HepG2 (cell line): ENCODE measurements around the gene CIB2. TPM values are rescaled to one million over a fixed set of nuclear protein-coding genes. Genes with fewer than 3 reads are reported as not detected.

Experiments used
- ATAC-seq: fragments of 200-7000 bp; cut with Tn5 transposase; 3 replicates; pipeline ENCODE4 v1.9.1; 2020; ENCODE audit warnings: mild to moderate bottlenecking, moderate library complexity
- BruUV-seq: library from RNA; stranded (reverse); fragments of 400-500 nt; replicated peaks from 2 replicates; lab custom pipeline; 2021; lab: Mats Ljungman, UMichigan
- CTCF ChIA-PET: fragments of 300-600 bp; formaldehyde crosslinking; extraction: SDS; loops from one replicate; lab custom pipeline; 2021; ENCODE audit warnings: low total read pairs, inconsistent platforms, low intra/inter-chr PET ratio; lab: Yijun Ruan, JAX
- POLR2A ChIA-PET: fragments of 350-600 bp; sonication (Branson Sonifier 250); formaldehyde crosslinking; loops from one replicate; lab custom pipeline; 2020; ENCODE audit warnings: antibody characterized with exemption, inconsistent platforms; lab: Yijun Ruan, JAX
- DNase-seq: peaks from one replicate; pipeline ENCODE4 v3.0.0-alpha.2; 2015; ENCODE audit warnings: low spot score
- FAIRE-seq: peaks from 3 replicates; lab custom pipeline; 2011; peaks lifted over from hg19 to GRCh38; lab: Jason Lieb, UNC
- H2AFZ ChIP-seq: one replicate; pipeline ENCODE4 v1.6.1; 2011; ENCODE audit warnings: low read length, inconsistent platforms
- H3K27ac ChIP-seq: fragments of 300-600 bp; 3 replicates; pipeline ENCODE4 v1.8.0; 2011; ENCODE audit warnings: mixed run types, mild to moderate bottlenecking, mixed read lengths, low read length, inconsistent platforms; ENCODE audit not compliant: insufficient read depth; ENCODE audit errors: extremely low read length
- H3K27me3 ChIP-seq, 2 experiments: fragments of 200-600 bp in 1 of 2; 2 replicates in 1 of 2; 3 replicates in 1 of 2; pipeline versions ENCODE4 v1.6.0 to v1.8.0; 2011; ENCODE audit warnings: low read length in 2 of 2, mild to moderate bottlenecking in 2 of 2, moderate library complexity in 2 of 2, inconsistent platforms in 1 of 2; ENCODE audit not compliant: insufficient read depth in 2 of 2, control insufficient read depth in 1 of 2
- H3K36me3 ChIP-seq, 2 experiments: fragments of 200-600 bp in 1 of 2; replicated peaks in 1 of 2; 2 replicates in 1 of 2; 3 replicates in 1 of 2; pipeline versions ENCODE4 v1.5.1 to v1.8.0; 2011; ENCODE audit warnings: low read length in 2 of 2, inconsistent platforms in 1 of 2; ENCODE audit not compliant: insufficient read depth in 2 of 2, control insufficient read depth in 1 of 2
- H3K4me1 ChIP-seq: 2 replicates; pipeline ENCODE4 v1.5.1; 2012; ENCODE audit warnings: low read length, inconsistent platforms; ENCODE audit not compliant: insufficient read depth
- H3K4me2 ChIP-seq: 2 replicates; pipeline ENCODE4 v1.6.0; 2011; ENCODE audit warnings: low read depth, low read length, inconsistent platforms
- H3K4me3 ChIP-seq, 3 experiments: fragments of 200-600 bp in 1 of 3; sonication (generic), shearing (Covaris generic) in 1 of 3; replicated peaks in 1 of 3; 2 replicates each; pipeline ENCODE4 v1.5.1; 2011 to 2016; ENCODE audit warnings: low read length in 3 of 3, inconsistent platforms in 2 of 3, low read depth in 2 of 3, mild to moderate bottlenecking in 2 of 3, control low read depth in 1 of 3, mixed read lengths in 1 of 3; ENCODE audit not compliant: insufficient read depth in 1 of 3
- H3K79me2 ChIP-seq: one replicate; pipeline ENCODE4 v1.6.1; 2011; ENCODE audit warnings: low read length, inconsistent platforms; ENCODE audit not compliant: insufficient read depth
- H3K9ac ChIP-seq: 2 replicates; pipeline ENCODE4 v1.6.0; 2011; ENCODE audit warnings: mild to moderate bottlenecking, low read depth, low read length, inconsistent platforms; ENCODE audit not compliant: insufficient read depth
- H3K9me3 ChIP-seq: 2 replicates; pipeline ENCODE4 v1.5.1; 2012; ENCODE audit warnings: mild to moderate bottlenecking, low read length
- H4K20me1 ChIP-seq: 2 replicates; pipeline ENCODE4 v1.6.0; 2011; ENCODE audit warnings: inconsistent platforms, mild to moderate bottlenecking, low read length, moderate library complexity; ENCODE audit not compliant: insufficient read depth
- CCDC6 ChIP-seq: sonication (generic); formaldehyde crosslinking; IDR thresholded peaks from 2 replicates; pipeline ENCODE4 v1.8.1; 2022; ENCODE audit warnings: mild to moderate bottlenecking, missing genetic modification reagents, moderate library complexity
- ELF3 ChIP-seq: IDR thresholded peaks from 2 replicates; pipeline ENCODE4 v1.6.1; 2016; ENCODE audit warnings: missing genetic modification reagents, missing compliant biosample characterization
- EZH2 ChIP-seq: conservative IDR thresholded peaks from 2 replicates; pipeline ENCODE4 v1.6.1; 2012; ENCODE audit warnings: mild to moderate bottlenecking, low read depth, low read length, moderate library complexity
- FOSL2 ChIP-seq: sonication (generic); formaldehyde crosslinking; IDR thresholded peaks from 2 replicates; pipeline ENCODE4 v1.4.0; 2020; ENCODE audit warnings: missing genetic modification reagents
- HNF4G ChIP-seq, 2 experiments: sonication (generic) in 1 of 2; formaldehyde crosslinking in 1 of 2; IDR thresholded peaks; 2 replicates each; pipeline versions ENCODE4 v1.4.0 to v1.6.1; 2011 to 2020; ENCODE audit warnings: borderline replicate concordance in 2 of 2, low read depth in 2 of 2, mild to moderate bottlenecking in 2 of 2, low read length in 1 of 2, missing genetic modification reagents in 1 of 2, moderate library complexity in 1 of 2
- LRRFIP1 ChIP-seq: sonication (generic); formaldehyde crosslinking; conservative IDR thresholded peaks from 2 replicates; pipeline ENCODE4 v1.4.0; 2020; ENCODE audit warnings: missing genetic modification reagents
- PHF21A ChIP-seq: sonication (generic); formaldehyde crosslinking; IDR thresholded peaks from 2 replicates; pipeline ENCODE4 v1.5.0; 2020; ENCODE audit warnings: mild to moderate bottlenecking, missing genetic modification reagents
- PHF5A ChIP-seq: IDR thresholded peaks from one replicate; pipeline ENCODE4 v1.6.1; 2018; ENCODE audit warnings: low read depth, missing genetic modification reagents; ENCODE audit not compliant: unreplicated experiment
- RFXANK ChIP-seq: IDR thresholded peaks from 2 replicates; pipeline ENCODE4 v1.6.1; 2016
- RNF2 ChIP-seq: fragments of 450-650 bp; conservative IDR thresholded peaks from 2 replicates; pipeline ENCODE4 v1.6.1; 2016; ENCODE audit warnings: low read depth
- ZFP37 ChIP-seq: sonication (generic); formaldehyde crosslinking; IDR thresholded peaks from 2 replicates; pipeline ENCODE4 v1.4.0; 2020; ENCODE audit warnings: missing genetic modification reagents, borderline replicate concordance
- ZFP82 ChIP-seq: sonication (generic); formaldehyde crosslinking; IDR thresholded peaks from 2 replicates; pipeline ENCODE4 v1.5.1; 2020; ENCODE audit warnings: mild to moderate bottlenecking, missing genetic modification reagents, borderline replicate concordance
- ZNF296 ChIP-seq: sonication (generic); formaldehyde crosslinking; conservative IDR thresholded peaks from 2 replicates; pipeline ENCODE4 v1.5.0; 2020; ENCODE audit warnings: mild to moderate bottlenecking, missing genetic modification reagents
- ZNF3 ChIP-seq: IDR thresholded peaks from 2 replicates; pipeline ENCODE4 v1.7.0; 2017; ENCODE audit warnings: inconsistent platforms
- ZNF577 ChIP-seq: sonication (generic); formaldehyde crosslinking; IDR thresholded peaks from 2 replicates; pipeline ENCODE4 v1.4.0; 2020; ENCODE audit warnings: mild to moderate bottlenecking, low read depth, missing genetic modification reagents, borderline replicate concordance
- ZNF598 ChIP-seq: sonication (generic); formaldehyde crosslinking; IDR thresholded peaks from 2 replicates; pipeline ENCODE4 v1.5.1; 2020; ENCODE audit warnings: mild to moderate bottlenecking, missing genetic modification reagents, borderline replicate concordance
- ZNF607 ChIP-seq: sonication (generic); formaldehyde crosslinking; IDR thresholded peaks from 2 replicates; pipeline ENCODE4 v1.5.1; 2020; ENCODE audit warnings: missing genetic modification reagents, mild to moderate bottlenecking, borderline replicate concordance
- ZNF614 ChIP-seq: IDR thresholded peaks from 2 replicates; pipeline ENCODE4 v1.6.1; 2018; ENCODE audit warnings: missing biosample characterization, missing genetic modification reagents, inconsistent platforms, borderline replicate concordance
- ZNF616 ChIP-seq: sonication (generic); formaldehyde crosslinking; IDR thresholded peaks from 2 replicates; pipeline ENCODE4 v1.5.0; 2020; ENCODE audit warnings: low read depth, mild to moderate bottlenecking, missing genetic modification reagents
- ZNF629 ChIP-seq: sonication (generic); formaldehyde crosslinking; conservative IDR thresholded peaks from 2 replicates; pipeline ENCODE4 v1.5.0; 2020; ENCODE audit warnings: missing genetic modification reagents
- WGBS: methylation state at CpG from one replicate; pipeline ENCODE4 v1.1.6; 2017; ENCODE audit warnings: low lambda C conversion rate; 5-methylcytosine and 5-hydroxymethylcytosine counted together
- in situ Hi-C: cut with HindIII; loops from 2 replicates; pipeline ENCODE4 v1.10.0; 2017; ENCODE audit warnings: low pct_unique_long_range_greater_than_20kb; ENCODE audit not compliant: extremely low pct_ligation_motif_present
- intact Hi-C: fragments of 100-400 bp; cut with micrococcal nuclease; formaldehyde crosslinking; loops from one replicate; pipeline ENCODE4 v1.10.0; 2022; ENCODE audit not compliant: unreplicated experiment
- polyA plus RNA-seq, 8 experiments: library from polyadenylated mRNA; depleted of rRNA in 3 of 8; stranded (reverse) in 7 of 8; unstranded in 1 of 8; fragments of >200 nt; fragmentation: Illumina TruSeq in 4 of 8; extraction: Trizol in 4 of 8; gene quantifications; 2 replicates each; pipeline versions ENCODE4 v1.2.1 to v1.2.3, GENCODE V29; 2011 to 2016; ENCODE audit warnings: low read depth in 4 of 8, missing spikeins in 1 of 8, mixed read lengths in 1 of 8; ENCODE audit not compliant: insufficient read depth in 1 of 8
- total RNA-seq, 5 experiments: library from RNA; depleted of rRNA; stranded (reverse); fragments of >200 nt; fragmentation: Illumina TruSeq; extraction: Trizol; gene quantifications; 2 replicates each; pipeline ENCODE4 v1.2.3, GENCODE V29; 2016; ENCODE audit warnings: low read depth in 1 of 5

The CIB2 gene
- total and polyA plus RNA-seq, 2 of the 13 experiments (the other 11 are each of a cell fraction or from before 2014, with no cell fraction given), result 1.4 to 1.5 TPM

- H3K27ac ChIP-seq, result no peak overlapping the region
- peak overlapping the region; percentile 49 for H3K4me2 ChIP-seq
- H2AFZ ChIP-seq, result no peak overlapping the region
- H3K79me2 ChIP-seq, result peaks cover under 1% of the 10 kb centered on the region
- peak overlapping the region in 1 of 3 experiments; percentile 4; a peak in 1 of 6 replicates for H3K4me3 ChIP-seq
- peaks cover 61% of the 10 kb centered on the region for H3K4me1 ChIP-seq
- no TSS peak for BruUV-seq
- H3K27me3 ChIP-seq, result no peaks in the 10 kb centered on the region; a peak in 1 of 5 replicates
- no peaks in the 10 kb centered on the region for H4K20me1 ChIP-seq
- intact Hi-C loops (no loop called here), in situ Hi-C loops (no loop called here)
- CTCF ChIA-PET, result no interaction called here
- DNase-seq (no peak), ATAC-seq (peak; percentile 9; the same call in 1 of the 3 replicates), FAIRE-seq (no peak)
- POLR2A ChIA-PET, result no interaction called here
- no peak overlapping the region for H3K9ac ChIP-seq
- H3K9me3 ChIP-seq, result no peaks in the 10 kb centered on the region
- H3K36me3 ChIP-seq, result no peaks in the 10 kb centered on the region
- 14% methylated on average over 3 of the region's 5 CpGs for WGBS
- TF ChIP-seq ZFP37 (no peak), HNF4G (IDR thresholded peaks at IDR 0.05; ENCODE audit: borderline replicate concordance, low read depth, low read length) (no peak), HNF4G (CRISPR knock-in tag; IDR thresholded peaks at IDR 0.05; ENCODE audit: borderline replicate concordance, low read depth) (no peak), EZH2 (no peak), ZFP82 (CRISPR knock-in tag) (no peak), ZNF607 (CRISPR knock-in tag) (no peak), RFXANK (CRISPR knock-in tag) (no peak), ZNF296 (CRISPR knock-in tag) (no peak), RNF2 (no peak), ZNF616 (CRISPR knock-in tag) (no peak), FOSL2 (CRISPR knock-in tag) (peak; percentile 64), ZNF577 (CRISPR knock-in tag) (no peak), CCDC6 (CRISPR knock-in tag) (no peak), ZNF614 (no peak), ELF3 (CRISPR knock-in tag) (no peak), ZNF3 (CRISPR knock-in tag) (peak; percentile 83; the same call in 1 of the 2 replicates), ZNF629 (CRISPR knock-in tag) (peak; percentile 76), LRRFIP1 (CRISPR knock-in tag) (no peak), PHF21A (CRISPR knock-in tag) (0 out of 2 replicates have a peak, but pooled peaks have one; percentile 23), PHF5A (no peak), ZNF598 (CRISPR knock-in tag) (no peak)
Observed at GRCh38 chr15:78082106-78082742, 49.0 kb downstream of the CIB2 start.
